Stomach smooth muscle (tissue), 2 donors: ENCODE results near the gene STH.
"Not testable (repeated sequence)": the region's sequence is repeated elsewhere in the genome, so short reads cannot be mapped to it uniquely, and the experiment has no call there.

Source experiments
- H3K27ac ChIP-seq: one replicate; pipeline ENCODE4 v1.7.0; 2013; ENCODE audit warnings: mild to moderate bottlenecking, low read length, inconsistent platforms
- H3K27me3 ChIP-seq, 2 donors: one replicate each; pipeline ENCODE4 v1.7.0; 2013; ENCODE audit warnings: low read length in 2 of 2; ENCODE audit not compliant: insufficient read depth in 2 of 2, control insufficient read depth in 1 of 2
- H3K36me3 ChIP-seq, 2 donors: one replicate each; pipeline ENCODE4 v1.7.0; 2013; ENCODE audit warnings: low read length in 2 of 2; ENCODE audit not compliant: control insufficient read depth in 2 of 2, insufficient read depth in 2 of 2
- H3K4me1 ChIP-seq: one replicate; pipeline ENCODE4 v1.7.0; 2013; ENCODE audit warnings: low read length; ENCODE audit not compliant: control insufficient read depth, insufficient read depth
- H3K4me3 ChIP-seq, 2 donors: one replicate each; pipeline ENCODE4 v1.7.0; 2013; ENCODE audit warnings: low read length in 2 of 2
- H3K9ac ChIP-seq, 2 donors: one replicate each; pipeline ENCODE4 v1.7.0; 2013; ENCODE audit warnings: low read length in 2 of 2, mild to moderate bottlenecking in 1 of 2
- H3K9me3 ChIP-seq, 2 donors: one replicate each; pipeline ENCODE4 v1.7.0; 2013; ENCODE audit warnings: low read length in 2 of 2; ENCODE audit not compliant: control insufficient read depth in 2 of 2
- donor health status: healthy.
- donor health status: Pancreatic carcinoma.

Gene STH

DNA sequence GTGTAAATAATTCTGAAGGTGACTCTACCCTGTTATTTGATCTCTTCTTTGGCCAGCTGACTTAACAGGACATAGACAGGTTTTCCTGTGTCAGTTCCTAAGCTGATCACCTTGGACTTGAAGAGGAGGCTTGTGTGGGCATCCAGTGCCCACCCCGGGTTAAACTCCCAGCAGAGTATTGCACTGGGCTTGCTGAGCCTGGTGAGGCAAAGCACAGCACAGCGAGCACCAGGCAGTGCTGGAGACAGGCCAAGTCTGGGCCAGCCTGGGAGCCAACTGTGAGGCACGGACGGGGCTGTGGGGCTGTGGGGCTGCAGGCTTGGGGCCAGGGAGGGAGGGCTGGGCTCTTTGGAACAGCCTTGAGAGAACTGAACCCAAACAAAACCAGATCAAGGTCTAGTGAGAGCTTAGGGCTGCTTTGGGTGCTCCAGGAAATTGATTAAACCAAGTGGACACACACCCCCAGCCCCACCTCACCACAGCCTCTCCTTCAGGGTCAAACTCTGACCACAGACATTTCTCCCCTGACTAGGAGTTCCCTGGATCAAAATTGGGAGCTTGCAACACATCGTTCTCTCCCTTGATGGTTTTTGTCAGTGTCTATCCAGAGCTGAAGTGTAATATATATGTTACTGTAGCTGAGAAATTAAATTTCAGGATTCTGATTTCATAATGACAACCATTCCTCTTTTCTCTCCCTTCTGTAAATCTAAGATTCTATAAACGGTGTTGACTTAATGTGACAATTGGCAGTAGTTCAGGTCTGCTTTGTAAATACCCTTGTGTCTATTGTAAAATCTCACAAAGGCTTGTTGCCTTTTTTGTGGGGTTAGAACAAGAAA is 5.1 kb downstream of the STH start:
- Histone ChIP-seq H3K4me1 (peaks cover 14% of the 10 kb centered on the region), H3K9ac (no peak overlapping the region), H3K27ac (no peak overlapping the region), H3K9me3 (no peaks in the 10 kb centered on the region), H3K27me3 (no peaks in the 10 kb centered on the region), H3K4me3 (no peak overlapping the region), H3K36me3 (no peaks in the 10 kb centered on the region)

DNA sequence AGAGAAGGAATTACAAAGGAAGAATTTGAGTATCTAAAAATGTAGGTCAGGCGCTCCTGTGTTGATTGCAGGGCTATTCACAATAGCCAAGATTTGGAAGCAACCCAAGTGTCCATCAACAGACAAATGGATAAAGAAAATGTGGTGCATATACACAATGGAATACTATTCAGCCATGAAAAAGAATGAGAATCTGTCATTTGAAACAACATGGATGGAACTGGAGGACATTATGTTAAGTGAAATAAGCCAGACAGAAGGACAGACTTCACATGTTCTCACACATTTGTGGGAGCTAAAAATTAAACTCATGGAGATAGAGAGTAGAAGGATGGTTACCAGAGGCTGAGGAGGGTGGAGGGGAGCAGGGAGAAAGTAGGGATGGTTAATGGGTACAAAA is 7.0 kb downstream of the STH start:
- H3K4me1 ChIP-seq: peaks cover 14% of the 10 kb centered on the region
- not testable (repeated sequence) for H3K4me3 ChIP-seq, H3K9me3 ChIP-seq, H3K9ac ChIP-seq, H3K36me3 ChIP-seq, H3K27ac ChIP-seq, H3K27me3 ChIP-seq

DNA sequence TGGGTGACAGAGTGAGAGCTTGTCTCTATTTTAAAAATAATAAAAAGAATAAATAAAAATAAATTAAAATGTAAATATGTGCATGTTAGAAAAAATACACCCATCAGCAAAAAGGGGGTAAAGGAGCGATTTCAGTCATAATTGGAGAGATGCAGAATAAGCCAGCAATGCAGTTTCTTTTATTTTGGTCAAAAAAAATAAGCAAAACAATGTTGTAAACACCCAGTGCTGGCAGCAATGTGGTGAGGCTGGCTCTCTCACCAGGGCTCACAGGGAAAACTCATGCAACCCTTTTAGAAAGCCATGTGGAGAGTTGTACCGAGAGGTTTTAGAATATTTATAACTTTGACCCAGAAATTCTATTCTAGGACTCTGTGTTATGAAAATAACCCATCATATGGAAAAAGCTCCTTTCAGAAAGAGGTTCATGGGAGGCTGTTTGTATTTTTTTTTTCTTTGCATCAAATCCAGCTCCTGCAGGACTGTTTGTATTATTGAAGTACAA is 8.5 kb downstream of the STH start:
- no peak overlapping the region for H3K9ac ChIP-seq
- H3K4me1 ChIP-seq: peaks cover 14% of the 10 kb centered on the region
- H3K36me3 ChIP-seq: no peaks in the 10 kb centered on the region
- H3K27ac ChIP-seq: no peak overlapping the region
- no peaks in the 10 kb centered on the region for H3K27me3 ChIP-seq
- H3K9me3 ChIP-seq: no peaks in the 10 kb centered on the region
- H3K4me3 ChIP-seq: no peak overlapping the region

DNA sequence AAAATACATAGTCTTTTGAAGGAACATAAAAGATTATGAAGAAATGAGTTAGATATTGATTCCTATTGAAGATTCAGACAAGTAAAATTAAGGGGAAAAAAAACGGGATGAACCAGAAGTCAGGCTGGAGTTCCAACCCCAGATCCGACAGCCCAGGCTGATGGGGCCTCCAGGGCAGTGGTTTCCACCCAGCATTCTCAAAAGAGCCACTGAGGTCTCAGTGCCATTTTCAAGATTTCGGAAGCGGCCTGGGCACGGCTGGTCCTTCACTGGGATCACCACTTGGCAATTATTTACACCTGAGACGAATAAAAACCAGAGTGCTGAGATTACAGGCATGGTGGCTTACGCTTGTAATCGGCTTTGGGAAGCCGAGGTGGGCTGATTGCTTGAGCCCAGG is 9.5 kb downstream of the STH start:
- no peak overlapping the region for H3K4me3 ChIP-seq
- no peak overlapping the region for H3K9ac ChIP-seq
- H3K9me3 ChIP-seq: no peaks in the 10 kb centered on the region
- no peak overlapping the region for H3K27ac ChIP-seq
- H3K27me3 ChIP-seq: no peaks in the 10 kb centered on the region
- H3K36me3 ChIP-seq: no peaks in the 10 kb centered on the region
- peaks cover 8% of the 10 kb centered on the region for H3K4me1 ChIP-seq

DNA sequence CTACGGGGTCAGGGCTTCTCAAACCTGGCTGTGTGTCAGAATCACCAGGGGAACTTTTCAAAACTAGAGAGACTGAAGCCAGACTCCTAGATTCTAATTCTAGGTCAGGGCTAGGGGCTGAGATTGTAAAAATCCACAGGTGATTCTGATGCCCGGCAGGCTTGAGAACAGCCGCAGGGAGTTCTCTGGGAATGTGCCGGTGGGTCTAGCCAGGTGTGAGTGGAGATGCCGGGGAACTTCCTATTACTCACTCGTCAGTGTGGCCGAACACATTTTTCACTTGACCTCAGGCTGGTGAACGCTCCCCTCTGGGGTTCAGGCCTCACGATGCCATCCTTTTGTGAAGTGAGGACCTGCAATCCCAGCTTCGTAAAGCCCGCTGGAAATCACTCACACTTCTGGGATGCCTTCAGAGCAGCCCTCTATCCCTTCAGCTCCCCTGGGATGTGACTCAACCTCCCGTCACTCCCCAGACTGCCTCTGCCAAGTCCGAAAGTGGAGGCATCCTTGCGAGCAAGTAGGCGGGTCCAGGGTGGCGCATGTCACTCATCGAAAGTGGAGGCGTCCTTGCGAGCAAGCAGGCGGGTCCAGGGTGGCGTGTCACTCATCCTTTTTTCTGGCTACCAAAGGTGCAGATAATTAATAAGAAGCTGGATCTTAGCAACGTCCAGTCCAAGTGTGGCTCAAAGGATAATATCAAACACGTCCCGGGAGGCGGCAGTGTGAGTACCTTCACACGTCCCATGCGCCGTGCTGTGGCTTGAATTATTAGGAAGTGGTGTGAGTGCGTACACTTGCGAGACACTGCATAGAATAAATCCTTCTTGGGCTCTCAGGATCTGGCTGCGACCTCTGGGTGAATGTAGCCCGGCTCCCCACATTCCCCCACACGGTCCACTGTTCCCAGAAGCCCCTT is 10.9 kb downstream of the STH start:
- Histone ChIP-seq H3K27ac (no peak overlapping the region), H3K9me3 (no peaks in the 10 kb centered on the region), H3K36me3 (no peaks in the 10 kb centered on the region), H3K4me3 (no peak overlapping the region), H3K9ac (no peak overlapping the region), H3K4me1 (peaks cover 2% of the 10 kb centered on the region), H3K27me3 (no peaks in the 10 kb centered on the region)

DNA sequence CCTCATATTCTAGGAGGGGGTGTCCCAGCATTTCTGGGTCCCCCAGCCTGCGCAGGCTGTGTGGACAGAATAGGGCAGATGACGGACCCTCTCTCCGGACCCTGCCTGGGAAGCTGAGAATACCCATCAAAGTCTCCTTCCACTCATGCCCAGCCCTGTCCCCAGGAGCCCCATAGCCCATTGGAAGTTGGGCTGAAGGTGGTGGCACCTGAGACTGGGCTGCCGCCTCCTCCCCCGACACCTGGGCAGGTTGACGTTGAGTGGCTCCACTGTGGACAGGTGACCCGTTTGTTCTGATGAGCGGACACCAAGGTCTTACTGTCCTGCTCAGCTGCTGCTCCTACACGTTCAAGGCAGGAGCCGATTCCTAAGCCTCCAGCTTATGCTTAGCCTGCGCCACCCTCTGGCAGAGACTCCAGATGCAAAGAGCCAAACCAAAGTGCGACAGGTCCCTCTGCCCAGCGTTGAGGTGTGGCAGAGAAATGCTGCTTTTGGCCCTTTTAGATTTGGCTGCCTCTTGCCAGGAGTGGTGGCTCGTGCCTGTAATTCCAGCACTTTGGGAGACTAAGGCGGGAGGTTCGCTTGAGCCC is 11.6 kb downstream of the STH start:
- Histone ChIP-seq H3K4me3 (no peak overlapping the region), H3K36me3 (no peaks in the 10 kb centered on the region), H3K9ac (no peak overlapping the region), H3K27ac (no peak overlapping the region), H3K4me1 (peaks cover 2% of the 10 kb centered on the region), H3K27me3 (no peaks in the 10 kb centered on the region), H3K9me3 (no peaks in the 10 kb centered on the region)

DNA sequence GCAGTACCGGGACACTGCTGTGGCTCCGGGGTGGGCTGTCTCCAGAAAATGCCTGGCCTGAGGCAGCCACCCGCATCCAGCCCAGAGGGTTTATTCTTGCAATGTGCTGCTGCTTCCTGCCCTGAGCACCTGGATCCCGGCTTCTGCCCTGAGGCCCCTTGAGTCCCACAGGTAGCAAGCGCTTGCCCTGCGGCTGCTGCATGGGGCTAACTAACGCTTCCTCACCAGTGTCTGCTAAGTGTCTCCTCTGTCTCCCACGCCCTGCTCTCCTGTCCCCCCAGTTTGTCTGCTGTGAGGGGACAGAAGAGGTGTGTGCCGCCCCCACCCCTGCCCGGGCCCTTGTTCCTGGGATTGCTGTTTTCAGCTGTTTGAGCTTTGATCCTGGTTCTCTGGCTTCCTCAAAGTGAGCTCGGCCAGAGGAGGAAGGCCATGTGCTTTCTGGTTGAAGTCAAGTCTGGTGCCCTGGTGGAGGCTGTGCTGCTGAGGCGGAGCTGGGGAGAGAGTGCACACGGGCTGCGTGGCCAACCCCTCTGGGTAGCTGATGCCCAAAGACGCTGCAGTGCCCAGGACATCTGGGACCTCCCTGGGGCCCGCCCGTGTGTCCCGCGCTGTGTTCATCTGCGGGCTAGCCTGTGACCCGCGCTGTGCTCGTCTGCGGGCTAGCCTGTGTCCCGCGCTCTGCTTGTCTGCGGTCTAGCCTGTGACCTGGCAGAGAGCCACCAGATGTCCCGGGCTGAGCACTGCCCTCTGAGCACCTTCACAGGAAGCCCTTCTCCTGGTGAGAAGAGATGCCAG is 12.9 kb downstream of the STH start:
- no peaks in the 10 kb centered on the region for H3K27me3 ChIP-seq

DNA sequence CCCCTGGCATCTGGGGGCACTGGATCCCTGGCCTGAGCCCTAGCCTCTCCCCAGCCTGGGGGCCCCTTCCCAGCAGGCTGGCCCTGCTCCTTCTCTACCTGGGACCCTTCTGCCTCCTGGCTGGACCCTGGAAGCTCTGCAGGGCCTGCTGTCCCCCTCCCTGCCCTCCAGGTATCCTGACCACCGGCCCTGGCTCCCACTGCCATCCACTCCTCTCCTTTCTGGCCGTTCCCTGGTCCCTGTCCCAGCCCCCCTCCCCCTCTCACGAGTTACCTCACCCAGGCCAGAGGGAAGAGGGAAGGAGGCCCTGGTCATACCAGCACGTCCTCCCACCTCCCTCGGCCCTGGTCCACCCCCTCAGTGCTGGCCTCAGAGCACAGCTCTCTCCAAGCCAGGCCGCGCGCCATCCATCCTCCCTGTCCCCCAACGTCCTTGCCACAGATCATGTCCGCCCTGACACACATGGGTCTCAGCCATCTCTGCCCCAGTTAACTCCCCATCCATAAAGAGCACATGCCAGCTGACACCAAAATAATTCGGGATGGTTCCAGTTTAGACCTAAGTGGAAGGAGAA is 13.5 kb downstream of the STH start:
- Histone ChIP-seq H3K9ac (no peak overlapping the region), H3K27ac (no peak overlapping the region), H3K4me1 (peaks cover 2% of the 10 kb centered on the region), H3K27me3 (no peaks in the 10 kb centered on the region), H3K36me3 (no peaks in the 10 kb centered on the region), H3K9me3 (no peaks in the 10 kb centered on the region), H3K4me3 (no peak overlapping the region)

More for the DNA sequence above, 12.9 kb downstream of the STH start:
- Histone ChIP-seq H3K36me3 (no peaks in the 10 kb centered on the region), H3K9me3 (no peaks in the 10 kb centered on the region), H3K4me1 (peaks cover 2% of the 10 kb centered on the region), H3K9ac (no peak overlapping the region), H3K4me3 (no peak overlapping the region), H3K27ac (no peak overlapping the region)

DNA sequence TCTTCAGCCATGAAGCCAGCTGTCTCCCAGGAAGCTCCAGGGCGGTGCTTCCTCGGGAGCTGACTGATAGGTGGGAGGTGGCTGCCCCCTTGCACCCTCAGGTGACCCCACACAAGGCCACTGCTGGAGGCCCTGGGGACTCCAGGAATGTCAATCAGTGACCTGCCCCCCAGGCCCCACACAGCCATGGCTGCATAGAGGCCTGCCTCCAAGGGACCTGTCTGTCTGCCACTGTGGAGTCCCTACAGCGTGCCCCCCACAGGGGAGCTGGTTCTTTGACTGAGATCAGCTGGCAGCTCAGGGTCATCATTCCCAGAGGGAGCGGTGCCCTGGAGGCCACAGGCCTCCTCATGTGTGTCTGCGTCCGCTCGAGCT is 14.1 kb downstream of the STH start:
- no peaks in the 10 kb centered on the region for H3K36me3 ChIP-seq
- H3K9ac ChIP-seq: no peak overlapping the region
- peaks cover 2% of the 10 kb centered on the region for H3K4me1 ChIP-seq
- no peaks in the 10 kb centered on the region for H3K9me3 ChIP-seq
- no peak overlapping the region for H3K4me3 ChIP-seq
- no peak overlapping the region for H3K27ac ChIP-seq
- no peaks in the 10 kb centered on the region for H3K27me3 ChIP-seq
